Caco-2 (cell line): ENCODE measurements around the gene PIGQ. TPM values are rescaled to one million over a fixed set of nuclear protein-coding genes. Genes with fewer than 3 reads are reported as not detected.

Experiments
- BruUV-seq: library from RNA; stranded (reverse); fragments of 400-500 nt; replicated peaks from 2 replicates; lab custom pipeline; 2021; lab: Mats Ljungman, UMichigan
- CTCF ChIA-PET: fragments of 300-600 bp; sonication (Branson Sonifier 250); formaldehyde crosslinking; loops from one replicate; lab custom pipeline; 2022; ENCODE audit warnings: antibody characterized with exemption; lab: Charles Lee
- POLR2A ChIA-PET: fragments of 300-600 bp; sonication (Branson Sonifier 250); formaldehyde crosslinking; loops from one replicate; lab custom pipeline; 2022; ENCODE audit warnings: antibody characterized with exemption; lab: Charles Lee
- DNase-seq, 2 experiments: peaks; one replicate each; pipeline versions ENCODE4 v3.0.0 to v3.0.0-alpha.2; 2020 to 2022
- H3K27me3 ChIP-seq: replicated peaks from 2 replicates; pipeline ENCODE4 v1.6.0; 2011; ENCODE audit warnings: low read length; ENCODE audit not compliant: control insufficient read depth, insufficient read depth
- H3K36me3 ChIP-seq: 2 replicates; pipeline ENCODE4 v1.5.1; 2011; ENCODE audit warnings: low read length; ENCODE audit not compliant: control insufficient read depth, insufficient read depth
- H3K4me1 ChIP-seq: fragments of 250-450 bp; sonication (Bioruptor Pico); 2 replicates; pipeline ENCODE4 v1.5.1; 2020; ENCODE audit warnings: mild to moderate bottlenecking
- H3K4me3 ChIP-seq: 2 replicates; pipeline ENCODE4 v1.5.1; 2011; ENCODE audit warnings: low read depth, mild to moderate bottlenecking, control low read depth, low read length
- H3K9me3 ChIP-seq: fragments of 250-450 bp; sonication (Bioruptor Pico); 2 replicates; pipeline ENCODE4 v1.5.1; 2020; ENCODE audit warnings: mild to moderate bottlenecking, moderate library complexity
- H3K27ac Mint-ChIP-seq: one replicate; pipeline ENCODE4 v1.8.0; 2022; ENCODE audit warnings: mixed read lengths; ENCODE audit not compliant: unreplicated experiment
- H3K27me3 Mint-ChIP-seq: one replicate; pipeline ENCODE4 v1.8.0; 2022; ENCODE audit warnings: mixed read lengths; ENCODE audit not compliant: insufficient read depth, unreplicated experiment
- H3K36me3 Mint-ChIP-seq: one replicate; pipeline ENCODE4 v1.8.0; 2022; ENCODE audit warnings: mild to moderate bottlenecking, mixed read lengths; ENCODE audit not compliant: insufficient read depth, unreplicated experiment
- H3K4me1 Mint-ChIP-seq: one replicate; pipeline ENCODE4 v1.8.0; 2022; ENCODE audit warnings: low read depth, mixed read lengths; ENCODE audit not compliant: unreplicated experiment
- H3K4me3 Mint-ChIP-seq: one replicate; pipeline ENCODE4 v1.8.0; 2022; ENCODE audit warnings: mild to moderate bottlenecking, moderate library complexity, mixed read lengths; ENCODE audit not compliant: unreplicated experiment
- H3K9me3 Mint-ChIP-seq: one replicate; pipeline ENCODE4 v1.8.0; 2022; ENCODE audit warnings: mixed read lengths; ENCODE audit not compliant: unreplicated experiment
- CTCF ChIP-seq, 2 experiments: fragments of 200-600 bp in 1 of 2; IDR thresholded peaks; 1 replicate in 1 of 2; 2 replicates in 1 of 2; pipeline versions ENCODE4 v1.5.1 to v1.8.0; 2011 to 2022; ENCODE audit warnings: antibody characterized with exemption in 1 of 2, control low read depth in 1 of 2, inconsistent platforms in 1 of 2, low read depth in 1 of 2, low read length in 1 of 2, mild to moderate bottlenecking in 1 of 2, moderate library complexity in 1 of 2; ENCODE audit not compliant: insufficient read depth in 1 of 2, severe bottlenecking in 1 of 2, unreplicated experiment in 1 of 2
- intact Hi-C: fragments of 100-400 bp; cut with micrococcal nuclease; formaldehyde crosslinking; loops from one replicate; pipeline ENCODE4 v1.10.0; 2022; ENCODE audit not compliant: unreplicated experiment
- total RNA-seq: library from RNA; stranded (reverse); gene quantifications from 2 replicates; pipeline ENCODE4 v1.2.3, GENCODE V29; 2022

The PIGQ gene
- total RNA-seq, 1 experiment from 2014 or later = 45.8 TPM

- Histone ChIP-seq H3K4me1 (no peaks in the 10 kb centered on the region), H3K27me3 (no peaks in the 10 kb centered on the region), H3K4me3 (no peak overlapping the region), H3K9me3 (no peaks in the 10 kb centered on the region), H3K36me3 (no peaks in the 10 kb centered on the region; the same call in none of the 2 replicates)
- no TSS peak for BruUV-seq
- H3K27ac Mint-ChIP-seq = no peak overlapping the region
- POLR2A ChIA-PET = no interaction called here
- no peaks in the 10 kb centered on the region for H3K36me3 Mint-ChIP-seq
- intact Hi-C loops = no loop called here
- CTCF ChIA-PET = no interaction called here
- H3K9me3 Mint-ChIP-seq = no peaks in the 10 kb centered on the region
- no peak for TF ChIP-seq CTCF (IDR thresholded peaks at IDR 0.05; ENCODE audit: insufficient read depth in 1 of 2, low read depth in 1 of 2, low read length in 1 of 2, severe bottlenecking in 1 of 2, unreplicated experiment in 1 of 2)
- no peaks in the 10 kb centered on the region for H3K27me3 Mint-ChIP-seq
- H3K4me3 Mint-ChIP-seq = no peak overlapping the region
- H3K4me1 Mint-ChIP-seq = no peaks in the 10 kb centered on the region
- DNase-seq = no peak
Observed at GRCh38 chr16:553601-554296, 16.0 kb upstream of the PIGQ start.

- Histone ChIP-seq H3K4me3 (no peak overlapping the region), H3K4me1 (no peaks in the 10 kb centered on the region), H3K9me3 (no peaks in the 10 kb centered on the region), H3K36me3 (no peaks in the 10 kb centered on the region; the same call in none of the 2 replicates), H3K27me3 (no peaks in the 10 kb centered on the region)
- Mint-ChIP-seq H3K4me1 (no peaks in the 10 kb centered on the region), H3K9me3 (no peaks in the 10 kb centered on the region), H3K36me3 (no peaks in the 10 kb centered on the region), H3K27me3 (no peaks in the 10 kb centered on the region), H3K4me3 (no peak overlapping the region), H3K27ac (no peak overlapping the region)
- BruUV-seq = no TSS peak
- CTCF ChIA-PET = no interaction called here
- no peak for DNase-seq
- no peak for TF ChIP-seq CTCF (IDR thresholded peaks at IDR 0.05; ENCODE audit: insufficient read depth in 1 of 2, low read depth in 1 of 2, low read length in 1 of 2, severe bottlenecking in 1 of 2, unreplicated experiment in 1 of 2)
- POLR2A ChIA-PET = no interaction called here
- intact Hi-C loops = no loop called here
Observed at GRCh38 chr16:554297-554621, 15.5 kb upstream of the PIGQ start.

GRCh38 chr16:554640-555365 is 15.0 kb upstream of the PIGQ start:
- Histone ChIP-seq H3K36me3 (no peaks in the 10 kb centered on the region; the same call in none of the 2 replicates), H3K9me3 (no peaks in the 10 kb centered on the region), H3K4me1 (no peaks in the 10 kb centered on the region), H3K4me3 (no peak overlapping the region), H3K27me3 (no peaks in the 10 kb centered on the region)
- intact Hi-C loops = no loop called here
- Mint-ChIP-seq H3K27me3 (no peaks in the 10 kb centered on the region), H3K27ac (no peak overlapping the region), H3K36me3 (no peaks in the 10 kb centered on the region), H3K9me3 (no peaks in the 10 kb centered on the region), H3K4me1 (no peaks in the 10 kb centered on the region), H3K4me3 (no peak overlapping the region)
- DNase-seq = no peak
- BruUV-seq = no TSS peak
- no peak for TF ChIP-seq CTCF (IDR thresholded peaks at IDR 0.05; ENCODE audit: insufficient read depth in 1 of 2, low read depth in 1 of 2, low read length in 1 of 2, severe bottlenecking in 1 of 2, unreplicated experiment in 1 of 2)
- POLR2A ChIA-PET = no interaction called here
- CTCF ChIA-PET = no interaction called here
